ENCODE measurements around the gene ANKRD40. TPM values are rescaled to one million over a fixed set of nuclear protein-coding genes. Genes with fewer than 3 reads are reported as not detected.

Gene ANKRD40
- total RNA-seq, 6 experiments from 2014 or later: 13.9 to 17.4 (median 15.1) TPM

- Histone ChIP-seq H3K9me3 (no peaks in the 10 kb centered on the region), H3K4me1 (no peaks in the 10 kb centered on the region), H3K27me3 (no peaks in the 10 kb centered on the region), H3K27ac (no peak overlapping the region), H3K36me3 (peaks cover 8 to 55% (median 31%) of the 10 kb centered on the region in 4 donors), H3K4me3 (no peak overlapping the region)
- no peak for DNase-seq
- 0% methylated on average over 2 of the region's 2 CpGs for WGBS (ENCODE audit: insufficient coverage, low coverage, low lambda C conversion rate, missing lambda C conversion rate)
- TF ChIP-seq CTCF (IDR thresholded peaks at IDR 0.05) (no peak), POLR2A (IDR thresholded peaks at IDR 0.05) (no peak)
- intact Hi-C loops (cut with DNase I): no loop called here
- ATAC-seq: no peak
These were observed 31.4 kb upstream of the ANKRD40 start for GRCh38 chr17:50739098-50739497.

GRCh38 chr17:50737118-50737698 lies 29.5 kb upstream of the ANKRD40 start:
- TF ChIP-seq POLR2A (IDR thresholded peaks at IDR 0.05) (no peak), CTCF (IDR thresholded peaks at IDR 0.05) (no peak)
- no peak overlapping the region for H3K4me3 ChIP-seq
- H3K9me3 ChIP-seq: no peaks in the 10 kb centered on the region
- no peak overlapping the region for H3K27ac ChIP-seq
- no peaks in the 10 kb centered on the region for H3K27me3 ChIP-seq
- DNase-seq: no peak
- H3K36me3 ChIP-seq: peaks cover 0 to 38% (median 21%) of the 10 kb centered on the region in 4 donors
- H3K4me1 ChIP-seq: peaks cover 0 to under 1% (median 0%) of the 10 kb centered on the region in 4 donors
- intact Hi-C loops (cut with DNase I): no loop called here
- 83% methylated on average over 2 of the region's 2 CpGs for WGBS (ENCODE audit: insufficient coverage, low coverage, low lambda C conversion rate, missing lambda C conversion rate)
- ATAC-seq: no peak

DNA sequence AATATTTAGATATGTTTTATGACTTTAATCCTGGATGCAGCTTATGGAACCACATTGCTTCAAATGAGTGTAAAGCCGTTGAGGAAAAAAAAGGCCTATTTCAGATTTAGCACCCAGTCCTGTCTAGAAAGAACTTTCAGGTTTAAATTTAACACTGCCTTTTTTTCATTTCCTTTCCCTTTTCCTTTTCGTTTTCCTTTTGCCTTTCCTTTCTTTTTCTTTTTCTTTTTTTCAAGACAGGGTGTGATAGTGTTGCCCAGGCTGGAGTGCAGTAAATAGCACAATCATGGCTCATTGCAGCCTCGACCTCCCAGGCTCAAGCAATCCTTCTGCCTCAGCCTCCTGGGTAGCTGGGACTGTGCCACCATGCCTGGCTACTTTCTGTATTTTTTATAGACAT lies 27.6 kb upstream of the ANKRD40 start:
- DNase-seq (no peak), ATAC-seq (no peak)
- peaks cover 0 to 19% (median 8%) of the 10 kb centered on the region in 4 donors for H3K36me3 ChIP-seq
- H3K27ac ChIP-seq: no peak overlapping the region
- H3K4me1 ChIP-seq: peaks cover 0 to 6% (median 0%) of the 10 kb centered on the region in 4 donors
- WGBS (ENCODE audit: insufficient coverage, low coverage, low lambda C conversion rate, missing lambda C conversion rate): 34% methylated on average over 2 of the region's 3 CpGs
- intact Hi-C loops (cut with DNase I): no loop called here
- TF ChIP-seq POLR2A (IDR thresholded peaks at IDR 0.05) (no peak), CTCF (IDR thresholded peaks at IDR 0.05) (no peak)
- no peaks in the 10 kb centered on the region for H3K27me3 ChIP-seq
- H3K9me3 ChIP-seq: no peaks in the 10 kb centered on the region
- no peak overlapping the region for H3K4me3 ChIP-seq

DNA sequence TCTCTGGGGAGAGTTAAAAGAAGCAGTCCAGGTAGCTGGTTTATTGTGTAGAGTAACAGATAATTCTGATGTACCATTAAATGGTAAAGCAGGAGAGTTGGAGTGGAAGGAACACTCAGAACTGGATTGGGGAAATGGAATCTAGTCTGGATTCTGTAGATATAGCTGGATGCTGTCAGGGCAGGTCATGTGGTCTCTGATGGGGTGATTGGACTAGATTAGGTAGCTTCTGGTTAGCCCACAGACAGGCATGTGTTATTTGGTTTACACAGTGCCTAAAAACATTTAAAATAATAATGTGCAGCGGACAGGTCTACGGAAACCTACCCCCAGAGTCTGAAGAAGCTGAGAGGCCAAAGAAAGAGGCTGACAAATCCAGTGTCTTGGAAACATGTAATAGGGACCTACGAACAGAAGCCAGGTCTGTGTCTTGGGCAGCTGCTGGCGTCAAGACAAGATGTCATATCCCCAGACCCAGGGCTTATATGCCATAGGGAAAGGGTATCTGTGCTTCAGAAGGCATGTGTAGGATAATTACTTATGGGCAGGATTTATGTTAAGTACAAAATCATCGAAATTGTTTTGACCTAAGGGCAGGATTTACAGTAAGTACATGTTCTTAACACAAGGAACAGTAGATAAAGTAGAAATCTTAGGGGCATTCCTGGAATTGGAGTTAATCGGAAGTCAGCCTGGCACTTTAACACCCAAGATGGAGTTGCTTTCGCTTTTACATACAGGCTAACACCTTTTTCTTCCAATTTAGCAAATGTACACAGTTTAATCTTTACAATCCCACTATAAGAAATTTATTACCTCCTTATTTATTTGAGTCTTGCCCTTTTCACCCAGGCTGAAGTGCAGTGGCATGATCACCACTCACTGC lies 24.1 kb upstream of the ANKRD40 start:
- 77% methylated on average over 7 of the region's 7 CpGs for WGBS (ENCODE audit: insufficient coverage, low coverage, low lambda C conversion rate, missing lambda C conversion rate)
- no peak for DNase-seq

More for the DNA sequence above, 24.1 kb upstream of the ANKRD40 start:
- Histone ChIP-seq H3K4me3 (no peak overlapping the region), H3K9me3 (no peaks in the 10 kb centered on the region), H3K4me1 (peaks cover 0 to 33% (median 3%) of the 10 kb centered on the region in 4 donors), H3K36me3 (no peaks in the 10 kb centered on the region), H3K27ac (no peak overlapping the region), H3K27me3 (no peaks in the 10 kb centered on the region)
- ATAC-seq: no peak
- no peak for TF ChIP-seq CTCF (IDR thresholded peaks at IDR 0.05)
- no peak for TF ChIP-seq POLR2A (IDR thresholded peaks at IDR 0.05)
- intact Hi-C loops (cut with DNase I): no loop called here
